PFSK-1 (cell line): Measurements from ENCODE around the gene TTLL11.

Experiments
- FOXP2 ChIP-seq: optimal IDR thresholded peaks from 2 replicates; pipeline ENCODE3; 2011; ENCODE audit warnings: borderline replicate concordance, control low read depth, inconsistent platforms; ENCODE audit not compliant: insufficient read depth; ENCODE audit errors: extremely low read length, extremely low read depth
- POLR2AphosphoS5 ChIP-seq: IDR thresholded peaks from 2 replicates; pipeline ENCODE4 v1.6.1; 2012; ENCODE audit warnings: low read depth, mild to moderate bottlenecking, control low read depth, low read length, moderate library complexity
- REST ChIP-seq, 2 experiments: IDR thresholded peaks; 2 replicates each; pipeline versions ENCODE4 v1.6.1 to v1.8.0; 2011 to 2012; ENCODE audit warnings: low read depth in 2 of 2, low read length in 2 of 2, control low read depth in 1 of 2, inconsistent platforms in 1 of 2, mild to moderate bottlenecking in 1 of 2, moderate library complexity in 1 of 2; ENCODE audit not compliant: insufficient read depth in 1 of 2
- SIN3A ChIP-seq: IDR thresholded peaks from 2 replicates; pipeline ENCODE4 v1.6.1; 2012; ENCODE audit warnings: mild to moderate bottlenecking, low read length, moderate library complexity, borderline replicate concordance; ENCODE audit not compliant: insufficient read depth
- TAF1 ChIP-seq: IDR thresholded peaks from 2 replicates; pipeline ENCODE4 v1.6.1; 2012; ENCODE audit warnings: low read length, control low read depth, borderline replicate concordance; ENCODE audit not compliant: insufficient read depth

GRCh38 chr9:122128007-122128968 lies 35.2 kb upstream of the TTLL11 start:
- TF ChIP-seq REST (IDR thresholded peaks at IDR 0.05; ENCODE audit: insufficient read depth in 1 of 2, low read depth in 2 of 2, low read length in 2 of 2) (no peak), SIN3A (no peak), POLR2AphosphoS5 (no peak), TAF1 (no peak), FOXP2 (no peak)
